Adrenal gland (tissue), 12 donors: ENCODE results near the gene PIWIL1. TPM values are rescaled to one million over a fixed set of nuclear protein-coding genes. Genes with fewer than 3 reads are reported as not detected.
A peak's percentile ranks its signal among the peaks of the same experiment; 100 is the strongest.

Experiments used
- DNase-seq, 7 donors: peaks; one replicate each; pipeline ENCODE4 v3.0.0-alpha.2; 2019 to 2020
- H3K27ac ChIP-seq, 5 donors: fragments of 200-600 bp; sonication (generic) in 4 of 5; 1 replicate in 3 of 5; 2 replicates in 2 of 5; pipeline versions ENCODE4 v1.5.1 to v1.8.0; 2016 to 2020; ENCODE audit warnings: mild to moderate bottlenecking in 1 of 5
- H3K27me3 ChIP-seq: fragments of 200-600 bp; 2 replicates; pipeline ENCODE4 v1.8.0; 2021
- H3K36me3 ChIP-seq, 2 donors: fragments of 200-600 bp; replicated peaks in 1 of 2; 1 replicate in 1 of 2; 2 replicates in 1 of 2; pipeline versions ENCODE4 v1.5.1 to v1.8.0; 2018 to 2022
- H3K4me1 ChIP-seq, 2 donors: fragments of 200-600 bp; replicated peaks in 1 of 2; 1 replicate in 1 of 2; 2 replicates in 1 of 2; pipeline versions ENCODE4 v1.5.1 to v1.8.0; 2018 to 2021
- H3K4me3 ChIP-seq, 4 donors: fragments of 200-600 bp; sonication (generic) in 3 of 4; one replicate each; pipeline ENCODE4 v1.5.1; 2016 to 2018
- H3K9me3 ChIP-seq, 3 donors: fragments of 200-600 bp; sonication (generic) in 1 of 3; replicated peaks in 1 of 3; 1 replicate in 2 of 3; 2 replicates in 1 of 3; pipeline versions ENCODE4 v1.5.1 to v1.8.0; 2016 to 2021
- CTCF ChIP-seq, 6 experiments: fragments of 450-650 bp in 4 of 6; fragments of 200-600 bp in 2 of 6; sonication (generic) in 1 of 6; IDR thresholded peaks; 1 replicate in 5 of 6; 2 replicates in 1 of 6; pipeline versions ENCODE4 v1.5.1 to v1.8.0; 2016 to 2021; ENCODE audit warnings: antibody characterized with exemption in 6 of 6, mild to moderate bottlenecking in 2 of 6, moderate library complexity in 1 of 6
- POLR2A ChIP-seq, 2 donors: fragments of 450-650 bp; IDR thresholded peaks; one replicate each; pipeline ENCODE4 v1.6.1; 2017; ENCODE audit warnings: antibody characterized with exemption in 2 of 2, mild to moderate bottlenecking in 2 of 2, moderate library complexity in 1 of 2
- WGBS, 4 donors: extraction: QIAGEN DNeasy Blood & Tissue Kit in 2 of 4; methylation state at CpG; one replicate each; pipeline versions ENCODE4 v1.1.5 to v1.1.7; 2013 to 2017; 5-methylcytosine and 5-hydroxymethylcytosine counted together
- intact Hi-C, 2 donors: fragments of 100-400 bp; cut with DNase I; formaldehyde crosslinking; loops; one replicate each; pipeline versions ENCODE4 v1.14.1 to v1.15.0; 2022 to 2023
- polyA plus RNA-seq, 3 donors: library from polyadenylated mRNA; stranded (reverse); fragments of 200-250 nt in 2 of 3; fragments of 350-450 nt in 1 of 3; fragmentation: Illumina TruSeq in 1 of 3; extraction: RNeasy Lipid Tissue Mini Kit (QIAGEN cat#74804) in 1 of 3; gene quantifications; one replicate each; pipeline ENCODE4 v1.2.3, GENCODE V29; 2013 to 2014
- total RNA-seq, 9 donors: library from RNA; depleted of rRNA in 4 of 9; stranded (reverse); fragments of >200 nt in 4 of 9; fragments of 120-200 nt in 1 of 9; fragmentation: NEBNext Ultra II Directional in 1 of 9; extraction: Animal tissue kit (Norgen Biotek cat#: 25700) in 1 of 9; gene quantifications; one replicate each; pipeline versions ENCODE4 v1.1.0 to v1.2.4, GENCODE V29; 2013 to 2023
- donor health status: healthy with polysubstance abuse.
- donor health status: Bipolar disorder and iron deficiency.
- donor health status: DM: yes; HTN: yes; CAD: no.
- donor health status: DM: no; HTN: no; CAD: no.
- donor health status: DM: no; HTN: no; CAD: no.
- donor health status: DM: yes; HTN: yes; CAD: no.

The PIWIL1 gene
- total and polyA plus RNA-seq, 12 donors = 0.08 to 0.39 (median 0.20) TPM; not detected in 5

DNA sequence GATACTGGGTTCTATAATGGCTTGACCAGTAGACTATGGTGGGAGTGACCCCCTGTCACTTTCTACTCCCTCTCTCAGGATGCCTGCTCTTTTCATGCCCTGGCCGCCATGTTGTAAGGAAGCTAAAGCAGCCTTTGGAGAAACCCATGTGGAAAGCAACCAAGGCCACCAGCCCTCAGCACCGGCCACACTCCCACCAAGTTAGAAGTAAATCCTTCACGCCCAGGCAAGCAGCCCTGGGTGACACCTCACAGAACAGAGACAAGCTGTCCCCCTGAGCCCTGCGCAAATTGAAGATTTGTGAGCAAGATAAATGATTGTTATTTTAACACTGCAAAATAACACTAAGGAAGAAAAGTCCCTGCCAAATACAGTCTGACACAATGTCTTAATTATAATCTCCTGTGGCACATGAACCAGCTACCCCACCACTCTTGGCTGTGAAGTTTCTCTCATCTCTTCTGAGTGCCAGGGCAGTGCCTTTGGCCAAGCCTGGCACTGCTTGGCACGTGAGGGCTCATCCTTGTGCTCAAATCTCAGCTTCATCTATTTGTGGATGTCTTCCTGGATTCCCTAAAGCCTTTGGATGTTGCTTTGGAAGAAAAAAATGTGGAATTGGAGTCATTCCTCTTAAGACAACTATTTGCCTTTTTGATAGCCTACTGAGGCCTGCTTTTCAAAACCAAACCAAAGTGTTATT, 39.2 kb upstream of the PIWIL1 start:
- Histone ChIP-seq H3K36me3 (no peaks in the 10 kb centered on the region), H3K27me3 (peaks cover 3% of the 10 kb centered on the region), H3K4me3 (no peak overlapping the region), H3K27ac (no peak overlapping the region), H3K4me1 (no peaks in the 10 kb centered on the region), H3K9me3 (no peaks in the 10 kb centered on the region)
- TF ChIP-seq CTCF (IDR thresholded peaks at IDR 0.05) (no peak), POLR2A (IDR thresholded peaks at IDR 0.05) (no peak)
- DNase-seq = no peak
- intact Hi-C loops = no loop called here
- WGBS, 4 donors = 70 to 83% (median 77%) methylated on average over 4 to 5 of the region's 5 CpGs

- Histone ChIP-seq H3K4me1 (no peaks in the 10 kb centered on the region), H3K36me3 (no peaks in the 10 kb centered on the region), H3K4me3 (no peak overlapping the region), H3K9me3 (no peaks in the 10 kb centered on the region), H3K27me3 (peaks cover 3% of the 10 kb centered on the region), H3K27ac (no peak overlapping the region)
- DNase-seq = no peak
- intact Hi-C loops = no loop called here
- no peak for TF ChIP-seq POLR2A (IDR thresholded peaks at IDR 0.05)
- TF ChIP-seq CTCF (IDR thresholded peaks at IDR 0.05) = no peak
- 50 to 65% (median 56%) methylated on average over 6 of the region's 6 CpGs for WGBS, 4 donors
These were observed 38.1 kb upstream of the PIWIL1 start for GRCh38 chr12:130299574-130299973.

DNA sequence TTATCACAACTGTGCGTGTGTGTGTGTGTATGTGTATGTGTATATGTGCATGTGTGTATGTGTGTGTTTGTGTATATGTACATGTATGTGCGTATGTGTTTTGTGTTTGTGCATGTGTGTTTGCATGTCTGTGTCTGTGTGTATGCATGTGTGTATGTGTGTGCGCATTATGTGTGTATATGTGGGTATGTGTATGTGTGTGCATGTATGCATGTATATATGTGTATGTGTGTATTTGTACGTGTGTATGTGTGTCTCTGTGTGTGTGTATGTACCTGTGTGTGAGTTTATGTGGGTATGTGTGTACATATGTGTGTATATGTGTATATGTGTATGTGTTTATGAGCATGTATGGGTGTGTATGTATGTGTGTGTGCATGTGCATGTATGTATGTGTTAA, 37.6 kb upstream of the PIWIL1 start:
- no peaks in the 10 kb centered on the region for H3K4me1 ChIP-seq
- H3K27ac ChIP-seq = no peak overlapping the region
- DNase-seq = no peak
- WGBS, 4 donors = 79 to 86% (median 85%) methylated on average over 4 of the region's 4 CpGs
- no peak overlapping the region for H3K4me3 ChIP-seq
- no peaks in the 10 kb centered on the region for H3K36me3 ChIP-seq
- H3K27me3 ChIP-seq = peaks cover 3% of the 10 kb centered on the region
- H3K9me3 ChIP-seq = no peaks in the 10 kb centered on the region
- no peak for TF ChIP-seq POLR2A (IDR thresholded peaks at IDR 0.05)
- no peak for TF ChIP-seq CTCF (IDR thresholded peaks at IDR 0.05)
- intact Hi-C loops = no loop called here

DNA sequence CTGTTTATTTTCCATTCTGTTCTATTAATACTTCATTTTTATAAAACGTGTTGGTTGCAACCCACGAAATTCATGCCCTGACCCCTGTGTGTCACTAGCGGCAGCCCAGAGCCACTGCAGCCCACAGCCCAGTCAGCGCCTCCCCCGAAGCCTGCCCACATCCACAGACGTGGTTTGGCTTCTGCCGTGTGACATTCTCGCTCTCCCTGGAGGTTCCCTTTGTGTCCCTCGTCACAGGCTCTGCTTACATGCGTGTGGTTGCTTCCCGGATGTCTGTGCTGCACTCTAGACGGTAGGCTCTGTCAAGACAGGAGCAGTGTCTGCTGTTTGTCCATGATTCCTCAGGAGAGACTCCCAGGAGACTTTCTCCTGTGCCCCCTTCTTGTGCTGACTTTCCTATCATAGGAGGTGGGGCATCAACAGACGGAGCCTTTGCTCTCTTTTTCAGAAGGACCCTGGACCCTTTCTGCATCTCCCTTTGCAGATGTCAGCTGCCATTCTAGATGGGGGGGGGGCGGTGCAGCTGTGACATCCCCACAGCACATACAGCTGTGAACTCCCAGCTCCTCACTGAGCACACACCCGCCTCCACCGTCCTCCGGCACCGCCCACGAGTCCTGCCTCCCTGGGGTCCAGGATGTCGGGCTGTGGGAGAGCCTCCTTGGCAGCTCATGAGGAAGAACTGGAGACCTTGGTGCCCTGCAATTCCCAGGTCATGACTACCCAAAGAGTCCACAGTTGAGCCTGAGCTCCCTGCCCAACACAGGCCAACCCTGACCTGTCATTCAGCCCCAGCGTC, 36.8 kb upstream of the PIWIL1 start:
- intact Hi-C loops = no loop called here
- H3K27me3 ChIP-seq = peaks cover 3% of the 10 kb centered on the region
- TF ChIP-seq CTCF (IDR thresholded peaks at IDR 0.05) = no peak
- no peak for TF ChIP-seq POLR2A (IDR thresholded peaks at IDR 0.05)
- no peaks in the 10 kb centered on the region for H3K36me3 ChIP-seq
- H3K4me3 ChIP-seq = no peak overlapping the region
- DNase-seq = peak in 1 of 7 donors; percentile 15
- WGBS, 4 donors = 53 to 61% (median 55%) methylated on average over 7 to 21 of the region's 21 CpGs
- H3K4me1 ChIP-seq = no peaks in the 10 kb centered on the region
- no peak overlapping the region for H3K27ac ChIP-seq
- H3K9me3 ChIP-seq = no peaks in the 10 kb centered on the region
